Stomach (tissue), 9 donors: ENCODE results near the gene TMEM72. TPM values are rescaled to one million over a fixed set of nuclear protein-coding genes. Genes with fewer than 3 reads are reported as not detected.

Experiments
- DNase-seq, 2 donors: peaks; one replicate each; pipeline versions ENCODE4 v3.0.0 to v3.0.0-alpha.2; 2013 to 2019
- H3K27ac ChIP-seq, 5 donors: fragments of 200-600 bp in 4 of 5; sonication (generic) in 4 of 5; one replicate each; pipeline ENCODE4 v1.5.1; 2013 to 2019; ENCODE audit warnings: mild to moderate bottlenecking in 1 of 5, moderate library complexity in 1 of 5
- H3K27me3 ChIP-seq, 3 donors: fragments of 200-600 bp; sonication (generic); one replicate each; pipeline ENCODE4 v1.5.1; 2017 to 2019; ENCODE audit warnings: mixed run types in 1 of 3
- H3K36me3 ChIP-seq, 4 donors: fragments of 200-600 bp; sonication (generic); 1 replicate in 3 of 4; 2 replicates in 1 of 4; pipeline ENCODE4 v1.5.1; 2016 to 2019
- H3K4me1 ChIP-seq, 4 donors: fragments of 200-600 bp; sonication (generic); one replicate each; pipeline ENCODE4 v1.5.1; 2016 to 2019
- H3K4me3 ChIP-seq, 4 donors: fragments of 200-600 bp; sonication (generic) in 3 of 4; one replicate each; pipeline ENCODE4 v1.5.1; 2016 to 2019; ENCODE audit warnings: mild to moderate bottlenecking in 1 of 4
- H3K9me3 ChIP-seq, 4 donors: fragments of 200-600 bp; sonication (generic); one replicate each; pipeline ENCODE4 v1.5.1; 2016 to 2019
- EP300 ChIP-seq: sonication (generic); formaldehyde crosslinking; IDR thresholded peaks from one replicate; pipeline ENCODE4 v1.6.1; 2017; ENCODE audit warnings: antibody characterized with exemption
- POLR2A ChIP-seq, 4 donors: fragments of 450-650 bp; IDR thresholded peaks; one replicate each; pipeline ENCODE4 v1.6.1; 2016; ENCODE audit warnings: antibody characterized with exemption in 4 of 4, control low read depth in 2 of 4, mild to moderate bottlenecking in 1 of 4, moderate library complexity in 1 of 4
- POLR2AphosphoS5 ChIP-seq, 3 donors: sonication (generic); formaldehyde crosslinking; IDR thresholded peaks; one replicate each; pipeline ENCODE4 v1.6.1; 2016; ENCODE audit warnings: antibody characterized with exemption in 3 of 3
- WGBS, 5 donors: extraction: QIAGEN DNeasy Blood & Tissue Kit in 3 of 5; methylation state at CpG; one replicate each; pipeline versions ENCODE4 v1.1.5 to v1.1.7; 2013 to 2018; 5-methylcytosine and 5-hydroxymethylcytosine counted together
- intact Hi-C: fragments of 100-400 bp; cut with DNase I; formaldehyde crosslinking; loops from one replicate; pipeline ENCODE4 v1.15.1; 2023; ENCODE audit warnings: low total_unique reads
- polyA plus RNA-seq, 3 donors: library from polyadenylated mRNA; stranded (reverse); fragments of 200-250 nt; gene quantifications; one replicate each; pipeline ENCODE4 v1.2.3, GENCODE V29; 2013
- total RNA-seq, 5 donors: library from RNA; depleted of rRNA; stranded (reverse); fragments of >200 nt; gene quantifications; one replicate each; pipeline versions ENCODE4 v1.1.0 to v1.2.3, GENCODE V29; 2014 to 2016
- TF ChIP-seq, protein P1 (sequence below), 7 experiments: fragments of 450-650 bp in 4 of 7; fragments of 200-600 bp in 3 of 7; sonication (generic) in 3 of 7; IDR thresholded peaks; one replicate each; pipeline ENCODE4 v1.5.1; 2016 to 2019; ENCODE audit warnings: antibody characterized with exemption in 7 of 7, control low read depth in 2 of 7, mild to moderate bottlenecking in 1 of 7
- donor health status: healthy with polysubstance abuse.
- donor health status: Bipolar disorder and iron deficiency.
- donor health status: healthy.

TMEM72 gene
- total and polyA plus RNA-seq, 8 donors, result 0.13 to 30.4 (median 1.3) TPM; not detected in 5

DNA sequence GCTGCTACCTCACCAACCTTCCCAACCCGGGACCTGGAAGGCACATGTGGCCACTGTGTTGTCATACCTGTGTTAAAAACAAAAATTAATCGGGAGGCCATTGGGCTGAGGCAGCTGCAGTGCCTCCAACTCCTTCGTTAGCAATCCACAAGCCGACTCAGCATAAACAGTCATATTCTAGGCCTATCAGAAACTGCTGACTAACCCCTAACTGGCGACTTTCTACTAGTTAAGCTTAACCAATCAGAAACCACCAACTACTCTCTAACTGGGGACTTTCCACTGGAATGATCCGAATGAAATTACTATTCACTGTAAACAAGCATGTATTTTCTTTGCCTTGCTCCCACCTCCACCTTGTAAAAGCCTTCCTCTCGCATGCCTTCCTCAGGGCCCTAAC is 14.1 kb upstream of the TMEM72 start:
- Histone ChIP-seq H3K27ac (no peak overlapping the region), H3K4me3 (no peak overlapping the region), H3K27me3 (no peaks in the 10 kb centered on the region), H3K4me1 (no peaks in the 10 kb centered on the region), H3K36me3 (no peaks in the 10 kb centered on the region), H3K9me3 (peaks cover 0 to 4% (median 0%) of the 10 kb centered on the region in 4 donors)
- DNase-seq, result no peak
- WGBS, 5 donors, result 88 to 93% (median 92%) methylated on average over 6 to 7 of the region's 7 CpGs
- intact Hi-C loops, result no loop called here
- no peak for TF ChIP-seq EP300
- TF ChIP-seq, protein P1, sequence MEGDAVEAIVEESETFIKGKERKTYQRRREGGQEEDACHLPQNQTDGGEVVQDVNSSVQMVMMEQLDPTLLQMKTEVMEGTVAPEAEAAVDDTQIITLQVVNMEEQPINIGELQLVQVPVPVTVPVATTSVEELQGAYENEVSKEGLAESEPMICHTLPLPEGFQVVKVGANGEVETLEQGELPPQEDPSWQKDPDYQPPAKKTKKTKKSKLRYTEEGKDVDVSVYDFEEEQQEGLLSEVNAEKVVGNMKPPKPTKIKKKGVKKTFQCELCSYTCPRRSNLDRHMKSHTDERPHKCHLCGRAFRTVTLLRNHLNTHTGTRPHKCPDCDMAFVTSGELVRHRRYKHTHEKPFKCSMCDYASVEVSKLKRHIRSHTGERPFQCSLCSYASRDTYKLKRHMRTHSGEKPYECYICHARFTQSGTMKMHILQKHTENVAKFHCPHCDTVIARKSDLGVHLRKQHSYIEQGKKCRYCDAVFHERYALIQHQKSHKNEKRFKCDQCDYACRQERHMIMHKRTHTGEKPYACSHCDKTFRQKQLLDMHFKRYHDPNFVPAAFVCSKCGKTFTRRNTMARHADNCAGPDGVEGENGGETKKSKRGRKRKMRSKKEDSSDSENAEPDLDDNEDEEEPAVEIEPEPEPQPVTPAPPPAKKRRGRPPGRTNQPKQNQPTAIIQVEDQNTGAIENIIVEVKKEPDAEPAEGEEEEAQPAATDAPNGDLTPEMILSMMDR (IDR thresholded peaks at IDR 0.05), result no peak
- TF ChIP-seq POLR2AphosphoS5 (IDR thresholded peaks at IDR 0.05), result no peak
- no peak for TF ChIP-seq POLR2A (IDR thresholded peaks at IDR 0.05)

DNA sequence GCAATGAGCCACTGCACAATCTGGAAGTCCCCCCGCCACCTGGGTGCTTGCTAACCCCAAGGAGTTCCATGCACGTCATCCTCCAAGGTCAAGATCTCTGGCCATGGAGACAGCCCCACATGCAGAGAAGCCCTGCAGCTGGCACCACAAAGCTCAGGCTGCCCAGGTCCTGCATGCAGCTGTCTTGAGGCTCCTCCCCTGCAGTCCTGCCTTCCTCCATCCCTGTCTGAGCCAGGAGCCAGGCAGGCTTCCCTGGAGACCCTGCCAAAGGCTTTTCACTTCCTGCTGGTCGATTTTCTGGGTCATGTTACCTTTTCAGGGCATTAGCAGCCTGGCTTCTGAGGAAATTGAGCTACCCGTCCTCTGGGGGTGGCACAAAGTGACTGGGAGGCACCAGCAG is 12.5 kb upstream of the TMEM72 start:
- Histone ChIP-seq H3K27me3 (no peaks in the 10 kb centered on the region), H3K36me3 (no peaks in the 10 kb centered on the region), H3K4me1 (no peaks in the 10 kb centered on the region), H3K9me3 (peaks cover 0 to 4% (median 0%) of the 10 kb centered on the region in 4 donors), H3K4me3 (no peak overlapping the region), H3K27ac (no peak overlapping the region)
- TF ChIP-seq POLR2A (IDR thresholded peaks at IDR 0.05), result no peak
- no peak for TF ChIP-seq POLR2AphosphoS5 (IDR thresholded peaks at IDR 0.05)
- DNase-seq, result no peak
- intact Hi-C loops, result no loop called here
- 44 to 65% (median 60%) methylated on average over 2 to 4 of the region's 4 CpGs for WGBS, 5 donors

DNA sequence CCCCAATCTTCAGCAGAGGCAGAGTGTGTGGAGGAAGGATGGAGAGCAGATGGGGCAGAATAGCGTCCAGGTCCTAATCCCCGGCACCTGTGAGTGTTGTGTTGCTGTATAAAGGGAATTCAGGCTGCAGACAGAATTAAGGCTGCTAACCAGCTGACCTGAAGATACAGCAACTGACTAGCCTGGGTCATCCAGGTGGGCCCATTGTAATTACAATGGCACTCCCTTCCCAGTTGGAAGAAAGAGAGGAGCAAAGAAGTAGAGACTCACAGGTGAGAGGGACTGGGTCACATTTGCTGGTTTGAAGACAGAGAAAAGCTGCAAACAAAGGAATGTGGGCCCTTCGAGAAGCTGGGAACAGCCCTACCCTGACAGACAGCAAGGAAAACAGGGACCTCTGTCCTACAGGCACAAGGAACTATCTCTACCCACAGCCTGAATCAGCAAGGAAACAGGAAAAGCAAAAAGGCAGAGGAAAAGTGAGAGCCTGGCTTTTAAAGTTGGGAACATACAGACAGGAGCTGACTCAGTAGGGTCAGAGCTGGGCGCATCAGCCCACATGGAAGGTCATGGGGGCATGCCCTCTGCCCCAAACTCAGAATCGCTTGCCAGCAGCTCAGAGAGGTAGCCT is 11.6 kb upstream of the TMEM72 start:
- TF ChIP-seq, protein P1 (IDR thresholded peaks at IDR 0.05), result no peak
- no peak for TF ChIP-seq POLR2AphosphoS5 (IDR thresholded peaks at IDR 0.05)
- TF ChIP-seq EP300, result no peak
- TF ChIP-seq POLR2A (IDR thresholded peaks at IDR 0.05), result no peak
- DNase-seq, result no peak
- Histone ChIP-seq H3K27me3 (no peaks in the 10 kb centered on the region), H3K27ac (no peak overlapping the region), H3K9me3 (peaks cover 0 to 4% (median 0%) of the 10 kb centered on the region in 4 donors), H3K4me3 (no peak overlapping the region), H3K4me1 (no peaks in the 10 kb centered on the region), H3K36me3 (no peaks in the 10 kb centered on the region)
- 67 to 81% (median 71%) methylated on average over 5 of the region's 5 CpGs for WGBS, 5 donors
- intact Hi-C loops, result no loop called here

DNA sequence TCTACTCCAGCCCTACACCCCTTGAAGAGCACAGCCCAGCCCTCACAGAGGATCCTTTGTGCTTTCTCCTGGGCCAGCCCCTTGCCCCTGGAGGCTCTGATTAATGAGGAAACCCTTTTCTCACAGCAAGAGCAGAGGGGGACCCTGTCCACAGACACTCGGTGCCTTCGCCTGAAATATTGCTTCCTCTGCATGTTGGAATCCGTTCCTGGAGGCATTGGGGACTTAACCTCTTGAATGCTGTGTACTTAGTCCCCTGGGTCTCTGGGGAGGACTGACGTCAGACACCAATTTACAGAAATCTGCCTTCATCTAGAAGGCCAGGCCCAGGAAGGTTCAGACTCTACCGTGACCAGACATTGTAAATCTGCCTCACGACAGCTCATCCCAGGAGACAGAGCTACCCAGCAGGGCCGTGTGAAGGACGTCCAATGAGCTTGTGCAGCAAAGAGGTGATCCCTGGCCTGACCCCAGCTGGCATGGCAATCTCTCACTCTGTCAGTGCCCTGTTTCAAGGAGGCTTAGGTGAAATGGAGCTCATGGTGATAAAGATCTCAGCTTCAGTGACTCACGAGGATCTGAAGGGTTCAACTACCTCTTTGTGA is 8.1 kb upstream of the TMEM72 start:
- H3K9me3 ChIP-seq, result no peaks in the 10 kb centered on the region
- TF ChIP-seq POLR2AphosphoS5 (IDR thresholded peaks at IDR 0.05) (no peak), POLR2A (IDR thresholded peaks at IDR 0.05) (no peak), EP300 (no peak)
- TF ChIP-seq, protein P1 (IDR thresholded peaks at IDR 0.05), result no peak
- 63 to 76% (median 70%) methylated on average over 7 to 9 of the region's 9 CpGs for WGBS, 5 donors
- H3K27ac ChIP-seq, result no peak overlapping the region
- H3K4me1 ChIP-seq, result peaks cover 0 to under 1% (median 0%) of the 10 kb centered on the region in 4 donors
- no peak overlapping the region for H3K4me3 ChIP-seq
- DNase-seq, result peak in 1 of 2 donors; percentile 53
- no peaks in the 10 kb centered on the region for H3K27me3 ChIP-seq
- H3K36me3 ChIP-seq, result no peaks in the 10 kb centered on the region
- intact Hi-C loops, result no loop called here

DNA sequence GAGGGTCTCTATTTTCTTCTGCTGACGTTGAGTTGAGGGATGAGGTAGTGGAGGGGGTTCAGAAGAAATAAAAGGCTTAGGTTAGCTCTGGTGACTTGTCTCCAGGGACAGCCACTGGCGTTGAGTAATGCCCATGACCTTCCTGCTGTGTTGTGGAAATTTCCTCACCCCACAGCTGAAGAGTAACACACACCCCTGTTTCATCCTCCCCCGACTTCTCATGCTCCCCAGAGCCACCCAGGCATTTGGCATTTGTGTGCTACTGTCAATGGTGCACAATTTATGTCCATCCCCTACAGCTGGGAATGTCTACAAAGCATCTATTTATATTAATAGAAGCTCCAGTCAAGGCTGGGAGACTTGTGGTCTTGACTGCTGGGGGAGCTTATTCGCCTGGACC is 4.7 kb upstream of the TMEM72 start:
- H3K27me3 ChIP-seq, result no peaks in the 10 kb centered on the region
- intact Hi-C loops, result no loop called here
- TF ChIP-seq, protein P1 (IDR thresholded peaks at IDR 0.05), result no peak
- TF ChIP-seq POLR2AphosphoS5 (IDR thresholded peaks at IDR 0.05) (no peak), EP300 (no peak), POLR2A (IDR thresholded peaks at IDR 0.05) (no peak)
- H3K27ac ChIP-seq, result no peak overlapping the region
- no peaks in the 10 kb centered on the region for H3K36me3 ChIP-seq
- H3K4me1 ChIP-seq, result peaks cover 9 to 23% (median 12%) of the 10 kb centered on the region in 4 donors
- no peak for DNase-seq
- no peaks in the 10 kb centered on the region for H3K9me3 ChIP-seq
- no peak overlapping the region for H3K4me3 ChIP-seq
- WGBS, 5 donors, result 65 to 84% (median 68%) methylated on average over 4 of the region's 4 CpGs
